SU-DHL-6 (cell line): ENCODE data around the gene FBXO2.

Experiments
- H2AFZ ChIP-seq: fragments of 200-600 bp; sonication (generic); 2 replicates; pipeline ENCODE4 v1.6.1; 2014; ENCODE audit warnings: low read depth, mild to moderate bottlenecking, moderate library complexity, mixed read lengths, antibody characterized with exemption, low read length; ENCODE audit not compliant: severe bottlenecking
- H3F3A ChIP-seq: fragments of 200-600 bp; shearing (Covaris generic); 2 replicates; pipeline ENCODE4 v1.6.0; 2016; ENCODE audit warnings: antibody characterized with exemption, mild to moderate bottlenecking; ENCODE audit not compliant: insufficient read depth
- H3K27ac ChIP-seq: fragments of 200-600 bp; sonication (generic); 2 replicates; pipeline ENCODE4 v1.5.1; 2016; ENCODE audit warnings: low read depth, mild to moderate bottlenecking, low read length, moderate library complexity, mixed read lengths
- H3K27me3 ChIP-seq: fragments of 200-600 bp; sonication (generic), shearing (Covaris generic); 2 replicates; pipeline ENCODE4 v1.6.0; 2014; ENCODE audit warnings: mild to moderate bottlenecking, low read length
- H3K36me3 ChIP-seq: fragments of 200-600 bp; sonication (generic); 2 replicates; pipeline ENCODE4 v1.6.1; 2014; ENCODE audit warnings: mild to moderate bottlenecking, low read length, mixed read lengths
- H3K4me2 ChIP-seq: fragments of 300-600, 200-600 bp; shearing (Covaris generic), sonication (generic); 2 replicates; pipeline ENCODE4 v1.6.0; 2014; ENCODE audit warnings: low read length, low read depth, mild to moderate bottlenecking; ENCODE audit not compliant: poor library complexity, severe bottlenecking
- H3K4me3 ChIP-seq: fragments of 200-600 bp; sonication (generic); 2 replicates; pipeline ENCODE4 v1.5.1; 2014; ENCODE audit warnings: antibody characterized with exemption, low read length, mild to moderate bottlenecking, mixed read lengths; ENCODE audit not compliant: insufficient read depth, poor library complexity, severe bottlenecking
- H3K79me2 ChIP-seq: fragments of 200-600 bp; sonication (generic); 2 replicates; pipeline ENCODE4 v1.6.1; 2014; ENCODE audit warnings: mild to moderate bottlenecking, low read length, moderate library complexity; ENCODE audit not compliant: insufficient read depth
- H3K9ac ChIP-seq: fragments of 200-600 bp; sonication (generic); 2 replicates; pipeline ENCODE4 v1.7.0; 2014; ENCODE audit warnings: mild to moderate bottlenecking, low read length
- H3K9me2 ChIP-seq: fragments of 200-600 bp; sonication (generic); replicated peaks from 2 replicates; pipeline ENCODE4 v1.6.1; 2014; ENCODE audit warnings: low read length; ENCODE audit not compliant: insufficient read depth
- H3K9me3 ChIP-seq: fragments of 200-600 bp; sonication (generic); 2 replicates; pipeline ENCODE4 v1.6.1; 2014; ENCODE audit warnings: low read length, mixed read lengths; ENCODE audit not compliant: insufficient read depth
- H4K20me1 ChIP-seq: fragments of 200-600 bp; sonication (generic); 2 replicates; pipeline ENCODE4 v1.6.1; 2014; ENCODE audit warnings: low read depth, mild to moderate bottlenecking, antibody characterized with exemption, low read length, moderate library complexity, mixed read lengths
- EZH2phosphoT487 ChIP-seq: fragments of 200-600 bp; sonication (generic), shearing (Covaris generic); conservative IDR thresholded peaks from 2 replicates; pipeline ENCODE4 v1.6.1; 2018; ENCODE audit warnings: mild to moderate bottlenecking, antibody characterized with exemption, low read length, moderate library complexity, mixed read lengths
- TF ChIP-seq, protein P1 (sequence below): fragments of 200-600 bp; sonication (generic); IDR thresholded peaks from one replicate; pipeline ENCODE4 v1.5.1; 2017; ENCODE audit warnings: antibody characterized with exemption, mild to moderate bottlenecking, low read length, moderate library complexity; ENCODE audit not compliant: insufficient read depth, poor library complexity, severe bottlenecking

FBXO2 gene

DNA sequence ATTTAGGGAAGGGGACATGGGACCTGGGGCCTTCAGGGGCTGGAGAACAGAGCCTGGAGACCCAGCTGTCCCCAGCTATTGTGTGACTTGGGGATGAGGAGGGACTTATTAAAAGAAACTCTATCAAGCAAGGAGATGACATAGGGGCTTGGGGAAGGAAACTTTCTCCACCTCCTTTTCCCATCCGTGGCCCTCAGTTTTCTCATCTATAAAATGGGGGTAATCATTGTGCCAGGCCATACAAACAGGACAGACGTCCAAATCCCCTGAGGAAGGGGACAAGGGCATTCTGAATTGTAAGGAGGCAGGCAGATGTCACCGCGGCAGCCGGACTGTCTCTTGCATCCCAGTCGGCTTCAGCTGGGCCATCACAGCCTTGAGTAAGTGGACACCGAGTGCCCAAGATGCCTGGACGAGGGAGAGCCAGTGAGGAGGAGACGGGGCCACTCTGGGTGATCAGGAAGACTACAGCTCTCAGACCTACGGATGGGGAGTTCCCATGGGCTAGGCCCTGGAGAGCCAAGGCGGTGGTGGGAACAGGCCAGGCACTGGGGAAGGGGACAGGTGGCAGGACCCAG lies 1.9 kb downstream of the FBXO2 start:
- Histone ChIP-seq H3K4me3 (no peak overlapping the region), H3K79me2 (no peaks in the 10 kb centered on the region), H3K9ac (no peak overlapping the region), H3K27ac (no peak overlapping the region), H4K20me1 (no peaks in the 10 kb centered on the region), H3K9me2 (no peaks in the 10 kb centered on the region), H3K36me3 (no peaks in the 10 kb centered on the region), H3F3A (no peaks in the 10 kb centered on the region), H3K4me2 (no peak overlapping the region), H3K9me3 (no peaks in the 10 kb centered on the region), H2AFZ (no peak overlapping the region), H3K27me3 (no peaks in the 10 kb centered on the region)
- no peak for TF ChIP-seq EZH2phosphoT487
- TF ChIP-seq, protein P1, sequence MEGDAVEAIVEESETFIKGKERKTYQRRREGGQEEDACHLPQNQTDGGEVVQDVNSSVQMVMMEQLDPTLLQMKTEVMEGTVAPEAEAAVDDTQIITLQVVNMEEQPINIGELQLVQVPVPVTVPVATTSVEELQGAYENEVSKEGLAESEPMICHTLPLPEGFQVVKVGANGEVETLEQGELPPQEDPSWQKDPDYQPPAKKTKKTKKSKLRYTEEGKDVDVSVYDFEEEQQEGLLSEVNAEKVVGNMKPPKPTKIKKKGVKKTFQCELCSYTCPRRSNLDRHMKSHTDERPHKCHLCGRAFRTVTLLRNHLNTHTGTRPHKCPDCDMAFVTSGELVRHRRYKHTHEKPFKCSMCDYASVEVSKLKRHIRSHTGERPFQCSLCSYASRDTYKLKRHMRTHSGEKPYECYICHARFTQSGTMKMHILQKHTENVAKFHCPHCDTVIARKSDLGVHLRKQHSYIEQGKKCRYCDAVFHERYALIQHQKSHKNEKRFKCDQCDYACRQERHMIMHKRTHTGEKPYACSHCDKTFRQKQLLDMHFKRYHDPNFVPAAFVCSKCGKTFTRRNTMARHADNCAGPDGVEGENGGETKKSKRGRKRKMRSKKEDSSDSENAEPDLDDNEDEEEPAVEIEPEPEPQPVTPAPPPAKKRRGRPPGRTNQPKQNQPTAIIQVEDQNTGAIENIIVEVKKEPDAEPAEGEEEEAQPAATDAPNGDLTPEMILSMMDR: no peak

DNA sequence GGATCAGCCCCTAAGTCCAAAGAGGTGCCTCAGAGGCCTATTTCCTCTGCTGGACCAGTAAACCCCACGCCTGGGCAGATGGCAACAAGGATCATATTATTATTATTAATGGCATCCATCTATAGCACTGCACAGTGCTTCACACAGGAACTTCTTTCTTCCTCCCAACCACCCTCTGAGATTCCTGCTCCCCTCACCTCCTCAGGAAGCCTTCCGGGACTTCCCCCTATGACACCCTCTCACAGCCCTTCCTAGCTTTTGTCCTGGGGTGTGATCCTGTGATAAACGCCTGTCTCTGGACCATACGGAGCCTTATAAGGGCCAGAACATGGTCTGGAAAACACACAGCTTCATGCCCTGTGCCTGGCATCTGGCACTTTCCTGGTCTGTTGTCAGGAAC lies 3.2 kb downstream of the FBXO2 start:
- Histone ChIP-seq H3K79me2 (no peaks in the 10 kb centered on the region), H3K4me2 (peak overlapping the region; percentile 22), H3K9me3 (no peaks in the 10 kb centered on the region), H3K9ac (no peak overlapping the region), H3K4me3 (no peak overlapping the region), H2AFZ (no peak overlapping the region), H4K20me1 (no peaks in the 10 kb centered on the region), H3K27me3 (no peaks in the 10 kb centered on the region), H3K36me3 (no peaks in the 10 kb centered on the region), H3K9me2 (no peaks in the 10 kb centered on the region), H3K27ac (no peak overlapping the region), H3F3A (no peaks in the 10 kb centered on the region)
- TF ChIP-seq, protein P1: no peak
- TF ChIP-seq EZH2phosphoT487: no peak

DNA sequence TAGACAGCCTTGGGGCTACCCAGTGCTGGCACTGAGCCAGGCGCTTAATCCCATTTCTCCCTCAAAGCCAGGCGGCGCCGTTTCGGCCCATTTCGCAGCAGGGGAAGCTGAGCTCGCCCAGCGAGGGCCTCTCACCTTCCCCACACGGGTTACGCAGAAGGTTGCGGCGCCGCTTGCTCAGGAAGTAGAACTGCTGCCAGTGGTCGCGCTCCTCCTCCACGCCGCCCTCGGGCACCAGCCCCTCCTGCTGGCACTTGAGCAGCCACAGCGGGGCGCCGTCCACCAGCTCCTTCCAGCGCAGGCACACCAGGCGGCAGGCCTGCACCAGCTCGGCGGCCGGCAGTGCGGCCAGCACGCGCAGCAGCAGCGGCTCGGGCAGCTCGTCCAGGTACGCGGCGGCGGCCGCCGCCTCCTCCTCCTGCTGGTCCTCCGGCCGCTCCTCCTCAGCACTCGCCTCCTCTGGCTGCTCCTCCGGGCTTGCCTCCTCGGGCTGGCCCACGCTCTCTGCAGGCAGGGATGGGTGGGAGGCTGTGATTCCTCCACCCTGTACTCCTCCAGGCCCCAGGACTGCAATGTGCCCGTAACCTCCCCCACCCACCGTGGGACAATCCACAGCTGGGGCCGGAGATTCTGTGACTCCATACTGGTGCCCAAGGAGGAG lies 3.8 kb downstream of the FBXO2 start:
- Histone ChIP-seq H3K9me2 (no peaks in the 10 kb centered on the region), H4K20me1 (no peaks in the 10 kb centered on the region), H3K9ac (no peak overlapping the region), H3K27ac (no peak overlapping the region), H3F3A (no peaks in the 10 kb centered on the region), H3K79me2 (no peaks in the 10 kb centered on the region), H3K9me3 (no peaks in the 10 kb centered on the region), H3K4me3 (no peak overlapping the region), H2AFZ (peak overlapping the region; percentile 58), H3K36me3 (no peaks in the 10 kb centered on the region), H3K27me3 (no peaks in the 10 kb centered on the region), H3K4me2 (peak overlapping the region; percentile 22)
- TF ChIP-seq EZH2phosphoT487: no peak
- TF ChIP-seq, protein P1: peak; percentile 45
